HepG2 (cell line): ENCODE data around the gene PDGFB. TPM values are rescaled to one million over a fixed set of nuclear protein-coding genes. Genes with fewer than 3 reads are reported as not detected.

ENCODE experiments used
- ATF7 ChIP-seq, 2 experiments: fragments of 450-650 bp in 1 of 2; sonication (generic) in 1 of 2; formaldehyde crosslinking in 1 of 2; IDR thresholded peaks; 2 replicates each; pipeline versions ENCODE4 v1.4.0 to v1.6.1; 2016 to 2020; ENCODE audit warnings: antibody characterized with exemption in 1 of 2, mild to moderate bottlenecking in 1 of 2, missing genetic modification reagents in 1 of 2
- CENPX ChIP-seq: sonication (generic); formaldehyde crosslinking; IDR thresholded peaks from 2 replicates; pipeline ENCODE4 v1.9.0; 2021; ENCODE audit warnings: mild to moderate bottlenecking, missing genetic modification reagents, moderate library complexity
- HHEX ChIP-seq: IDR thresholded peaks from 2 replicates; pipeline ENCODE4 v1.6.1; 2016; ENCODE audit warnings: control low read depth
- NONO ChIP-seq, 2 experiments: fragments of 450-650 bp in 1 of 2; sonication (generic) in 1 of 2; formaldehyde crosslinking in 1 of 2; IDR thresholded peaks in 1 of 2; conservative IDR thresholded peaks in 1 of 2; 2 replicates each; pipeline versions ENCODE4 v1.6.1 to v1.8.0; 2017 to 2022; ENCODE audit warnings: mild to moderate bottlenecking in 1 of 2, missing genetic modification reagents in 1 of 2, moderate library complexity in 1 of 2
- PHF5A ChIP-seq: IDR thresholded peaks from one replicate; pipeline ENCODE4 v1.6.1; 2018; ENCODE audit warnings: low read depth, missing genetic modification reagents; ENCODE audit not compliant: unreplicated experiment
- RFXANK ChIP-seq: IDR thresholded peaks from 2 replicates; pipeline ENCODE4 v1.6.1; 2016
- TMF1 ChIP-seq: sonication (generic); formaldehyde crosslinking; IDR thresholded peaks from 2 replicates; pipeline ENCODE4 v1.8.1; 2022; ENCODE audit warnings: low read depth, missing genetic modification reagents
- ZBTB34 ChIP-seq: sonication (generic); formaldehyde crosslinking; IDR thresholded peaks from 2 replicates; pipeline ENCODE4 v1.8.0; 2022; ENCODE audit warnings: mild to moderate bottlenecking, missing genetic modification reagents
- ZFP91 ChIP-seq: sonication (generic); formaldehyde crosslinking; IDR thresholded peaks from 2 replicates; pipeline ENCODE4 v1.9.0; 2022; ENCODE audit warnings: missing genetic modification reagents, mild to moderate bottlenecking, borderline replicate concordance
- ZNF816 ChIP-seq: sonication (generic); formaldehyde crosslinking; IDR thresholded peaks from 2 replicates; pipeline ENCODE4 v1.8.0; 2022; ENCODE audit warnings: missing genetic modification reagents, mild to moderate bottlenecking, borderline replicate concordance
- polyA plus RNA-seq, 8 experiments: library from polyadenylated mRNA; depleted of rRNA in 3 of 8; stranded (reverse) in 7 of 8; unstranded in 1 of 8; fragments of >200 nt; fragmentation: Illumina TruSeq in 4 of 8; extraction: Trizol in 4 of 8; gene quantifications; 2 replicates each; pipeline versions ENCODE4 v1.2.1 to v1.2.3, GENCODE V29; 2011 to 2016; ENCODE audit warnings: low read depth in 4 of 8, missing spikeins in 1 of 8, mixed read lengths in 1 of 8; ENCODE audit not compliant: insufficient read depth in 1 of 8
- total RNA-seq, 5 experiments: library from RNA; depleted of rRNA; stranded (reverse); fragments of >200 nt; fragmentation: Illumina TruSeq; extraction: Trizol; gene quantifications; 2 replicates each; pipeline ENCODE4 v1.2.3, GENCODE V29; 2016; ENCODE audit warnings: low read depth in 1 of 5
- TF ChIP-seq, protein P1 (sequence below): IDR thresholded peaks from 2 replicates; pipeline ENCODE4 v1.6.1; 2016; ENCODE audit warnings: missing compliant biosample characterization, missing genetic modification reagents, borderline replicate concordance
- TF ChIP-seq, protein P2 (sequence below): sonication (generic); formaldehyde crosslinking; IDR thresholded peaks from 2 replicates; pipeline ENCODE4 v1.4.0; 2020; ENCODE audit warnings: missing genetic modification reagents
- TF ChIP-seq, protein P3 (sequence below): sonication (generic); formaldehyde crosslinking; IDR thresholded peaks from 2 replicates; pipeline ENCODE4 v1.4.0; 2020; ENCODE audit warnings: missing genetic modification reagents, mild to moderate bottlenecking, borderline replicate concordance
- TF ChIP-seq, protein P4 (sequence below): sonication (generic); formaldehyde crosslinking; IDR thresholded peaks from 2 replicates; pipeline ENCODE4 v1.4.0; 2020; ENCODE audit warnings: mild to moderate bottlenecking, missing genetic modification reagents

PDGFB gene
- total and polyA plus RNA-seq, 2 of the 13 experiments (the other 11 are each of a cell fraction or from before 2014, with no cell fraction given): 1.4 to 10.1 TPM

DNA sequence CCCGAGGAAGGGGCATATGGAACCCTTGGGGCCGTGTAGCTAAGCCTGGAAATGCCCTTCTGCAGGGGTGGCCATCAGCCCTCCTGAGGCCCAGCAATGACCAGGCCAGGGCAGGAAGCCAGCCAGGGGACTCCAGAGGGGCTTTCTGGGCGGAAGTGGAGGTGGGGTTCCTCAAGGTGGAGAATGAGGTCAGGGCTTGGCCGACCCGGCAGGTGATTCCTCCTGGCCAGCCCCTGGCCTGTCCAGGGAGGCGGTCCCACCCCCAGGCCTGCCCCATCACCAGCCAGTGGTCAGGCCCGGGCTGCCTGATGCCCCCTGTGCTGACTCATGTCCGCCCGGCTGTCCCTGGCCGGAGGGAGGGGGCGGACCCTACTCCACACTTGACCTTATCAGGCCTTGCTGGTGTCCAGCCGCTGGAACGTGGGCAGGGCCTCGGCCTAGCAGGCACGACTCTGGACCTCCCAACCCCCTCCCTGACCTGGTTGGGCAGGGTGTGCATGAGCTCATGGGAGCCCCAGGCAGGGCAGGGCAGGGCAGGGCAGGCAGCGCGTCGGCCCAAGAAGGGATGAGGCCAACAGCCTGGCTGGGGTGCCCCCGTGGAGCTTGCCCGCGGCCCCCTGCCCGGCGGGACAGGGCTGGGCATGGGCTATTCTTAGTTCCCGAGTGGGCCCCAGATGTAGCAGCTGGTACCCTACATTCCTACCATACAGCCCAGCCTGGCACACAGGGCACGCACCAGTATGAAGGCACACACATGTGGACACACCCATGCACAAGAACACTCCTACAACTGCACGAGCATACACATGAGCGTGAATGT lies 38.8 kb upstream of the PDGFB start (continued):
- TF ChIP-seq, protein P1, sequence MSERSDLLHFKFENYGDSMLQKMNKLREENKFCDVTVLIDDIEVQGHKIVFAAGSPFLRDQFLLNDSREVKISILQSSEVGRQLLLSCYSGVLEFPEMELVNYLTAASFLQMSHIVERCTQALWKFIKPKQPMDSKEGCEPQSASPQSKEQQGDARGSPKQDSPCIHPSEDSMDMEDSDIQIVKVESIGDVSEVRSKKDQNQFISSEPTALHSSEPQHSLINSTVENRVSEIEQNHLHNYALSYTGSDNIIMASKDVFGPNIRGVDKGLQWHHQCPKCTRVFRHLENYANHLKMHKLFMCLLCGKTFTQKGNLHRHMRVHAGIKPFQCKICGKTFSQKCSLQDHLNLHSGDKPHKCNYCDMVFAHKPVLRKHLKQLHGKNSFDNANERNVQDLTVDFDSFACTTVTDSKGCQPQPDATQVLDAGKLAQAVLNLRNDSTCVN (CRISPR knock-in tag): peak; percentile 83; the same call in 1 of the 2 replicates
- 0 out of 2 replicates have a peak, but pooled peaks have one; percentile 37 for TF ChIP-seq TMF1 (CRISPR knock-in tag)
- TF ChIP-seq, protein P2, sequence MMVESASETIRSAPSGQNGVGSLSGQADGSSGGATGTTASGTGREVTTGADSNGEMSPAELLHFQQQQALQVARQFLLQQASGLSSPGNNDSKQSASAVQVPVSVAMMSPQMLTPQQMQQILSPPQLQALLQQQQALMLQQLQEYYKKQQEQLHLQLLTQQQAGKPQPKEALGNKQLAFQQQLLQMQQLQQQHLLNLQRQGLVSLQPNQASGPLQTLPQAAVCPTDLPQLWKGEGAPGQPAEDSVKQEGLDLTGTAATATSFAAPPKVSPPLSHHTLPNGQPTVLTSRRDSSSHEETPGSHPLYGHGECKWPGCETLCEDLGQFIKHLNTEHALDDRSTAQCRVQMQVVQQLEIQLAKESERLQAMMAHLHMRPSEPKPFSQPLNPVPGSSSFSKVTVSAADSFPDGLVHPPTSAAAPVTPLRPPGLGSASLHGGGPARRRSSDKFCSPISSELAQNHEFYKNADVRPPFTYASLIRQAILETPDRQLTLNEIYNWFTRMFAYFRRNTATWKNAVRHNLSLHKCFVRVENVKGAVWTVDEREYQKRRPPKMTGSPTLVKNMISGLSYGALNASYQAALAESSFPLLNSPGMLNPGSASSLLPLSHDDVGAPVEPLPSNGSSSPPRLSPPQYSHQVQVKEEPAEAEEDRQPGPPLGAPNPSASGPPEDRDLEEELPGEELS (CRISPR knock-in tag): peak; percentile 67; the same call in 1 of the 2 replicates
- TF ChIP-seq RFXANK (CRISPR knock-in tag): 0 out of 2 replicates have a peak, but pooled peaks have one; percentile 41
- TF ChIP-seq NONO (IDR thresholded peaks at IDR 0.05): no peak
- 0 out of 2 replicates have a peak, but pooled peaks have one; percentile 26 for TF ChIP-seq NONO (CRISPR knock-in tag; conservative IDR thresholded peaks at IDR 0.05)
- TF ChIP-seq CENPX (CRISPR knock-in tag): no peak
- TF ChIP-seq ATF7 (IDR thresholded peaks at IDR 0.05): no peak
- TF ChIP-seq ATF7 (CRISPR knock-in tag; IDR thresholded peaks at IDR 0.05): peak; percentile 86
- TF ChIP-seq HHEX (CRISPR knock-in tag): no peak
- no peak for TF ChIP-seq ZBTB34 (CRISPR knock-in tag)
- TF ChIP-seq ZFP91: peak; percentile 73
- TF ChIP-seq PHF5A: peak; percentile 69
- TF ChIP-seq ZNF816: peak; percentile 78; the same call in 1 of the 2 replicates
- TF ChIP-seq, protein P3, sequence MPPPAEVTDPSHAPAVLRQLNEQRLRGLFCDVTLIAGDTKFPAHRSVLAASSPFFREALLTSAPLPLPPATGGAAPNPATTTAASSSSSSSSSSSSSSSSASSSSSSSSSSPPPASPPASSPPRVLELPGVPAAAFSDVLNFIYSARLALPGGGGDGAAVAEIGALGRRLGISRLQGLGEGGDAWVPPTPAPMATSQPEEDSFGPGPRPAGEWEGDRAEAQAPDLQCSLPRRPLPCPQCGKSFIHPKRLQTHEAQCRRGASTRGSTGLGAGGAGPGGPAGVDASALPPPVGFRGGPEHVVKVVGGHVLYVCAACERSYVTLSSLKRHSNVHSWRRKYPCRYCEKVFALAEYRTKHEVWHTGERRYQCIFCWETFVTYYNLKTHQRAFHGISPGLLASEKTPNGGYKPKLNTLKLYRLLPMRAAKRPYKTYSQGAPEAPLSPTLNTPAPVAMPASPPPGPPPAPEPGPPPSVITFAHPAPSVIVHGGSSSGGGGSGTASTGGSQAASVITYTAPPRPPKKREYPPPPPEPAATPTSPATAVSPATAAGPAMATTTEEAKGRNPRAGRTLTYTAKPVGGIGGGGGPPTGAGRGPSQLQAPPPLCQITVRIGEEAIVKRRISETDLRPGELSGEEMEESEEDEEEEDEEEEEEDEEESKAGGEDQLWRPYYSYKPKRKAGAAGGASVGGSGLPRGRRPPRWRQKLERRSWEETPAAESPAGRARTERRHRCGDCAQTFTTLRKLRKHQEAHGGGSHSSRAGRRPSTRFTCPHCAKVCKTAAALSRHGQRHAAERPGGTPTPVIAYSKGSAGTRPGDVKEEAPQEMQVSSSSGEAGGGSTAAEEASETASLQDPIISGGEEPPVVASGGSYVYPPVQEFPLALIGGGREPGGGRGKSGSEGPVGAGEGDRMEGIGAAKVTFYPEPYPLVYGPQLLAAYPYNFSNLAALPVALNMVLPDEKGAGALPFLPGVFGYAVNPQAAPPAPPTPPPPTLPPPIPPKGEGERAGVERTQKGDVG (CRISPR knock-in tag): no peak
- TF ChIP-seq, protein P4, sequence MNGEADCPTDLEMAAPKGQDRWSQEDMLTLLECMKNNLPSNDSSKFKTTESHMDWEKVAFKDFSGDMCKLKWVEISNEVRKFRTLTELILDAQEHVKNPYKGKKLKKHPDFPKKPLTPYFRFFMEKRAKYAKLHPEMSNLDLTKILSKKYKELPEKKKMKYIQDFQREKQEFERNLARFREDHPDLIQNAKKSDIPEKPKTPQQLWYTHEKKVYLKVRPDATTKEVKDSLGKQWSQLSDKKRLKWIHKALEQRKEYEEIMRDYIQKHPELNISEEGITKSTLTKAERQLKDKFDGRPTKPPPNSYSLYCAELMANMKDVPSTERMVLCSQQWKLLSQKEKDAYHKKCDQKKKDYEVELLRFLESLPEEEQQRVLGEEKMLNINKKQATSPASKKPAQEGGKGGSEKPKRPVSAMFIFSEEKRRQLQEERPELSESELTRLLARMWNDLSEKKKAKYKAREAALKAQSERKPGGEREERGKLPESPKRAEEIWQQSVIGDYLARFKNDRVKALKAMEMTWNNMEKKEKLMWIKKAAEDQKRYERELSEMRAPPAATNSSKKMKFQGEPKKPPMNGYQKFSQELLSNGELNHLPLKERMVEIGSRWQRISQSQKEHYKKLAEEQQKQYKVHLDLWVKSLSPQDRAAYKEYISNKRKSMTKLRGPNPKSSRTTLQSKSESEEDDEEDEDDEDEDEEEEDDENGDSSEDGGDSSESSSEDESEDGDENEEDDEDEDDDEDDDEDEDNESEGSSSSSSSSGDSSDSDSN (CRISPR knock-in tag): peak; percentile 87
